SU-DHL-6 (cell line): ENCODE measurements around the gene HAUS7.

ENCODE experiments used
- H2AFZ ChIP-seq: fragments of 200-600 bp; sonication (generic); 2 replicates; pipeline ENCODE4 v1.6.1; 2014; ENCODE audit warnings: low read depth, mild to moderate bottlenecking, moderate library complexity, mixed read lengths, antibody characterized with exemption, low read length; ENCODE audit not compliant: severe bottlenecking
- H3F3A ChIP-seq: fragments of 200-600 bp; shearing (Covaris generic); 2 replicates; pipeline ENCODE4 v1.6.0; 2016; ENCODE audit warnings: antibody characterized with exemption, mild to moderate bottlenecking; ENCODE audit not compliant: insufficient read depth
- H3K27ac ChIP-seq: fragments of 200-600 bp; sonication (generic); 2 replicates; pipeline ENCODE4 v1.5.1; 2016; ENCODE audit warnings: low read depth, mild to moderate bottlenecking, low read length, moderate library complexity, mixed read lengths
- H3K27me3 ChIP-seq: fragments of 200-600 bp; sonication (generic), shearing (Covaris generic); 2 replicates; pipeline ENCODE4 v1.6.0; 2014; ENCODE audit warnings: mild to moderate bottlenecking, low read length
- H3K36me3 ChIP-seq: fragments of 200-600 bp; sonication (generic); 2 replicates; pipeline ENCODE4 v1.6.1; 2014; ENCODE audit warnings: mild to moderate bottlenecking, low read length, mixed read lengths
- H3K4me2 ChIP-seq: fragments of 300-600, 200-600 bp; shearing (Covaris generic), sonication (generic); 2 replicates; pipeline ENCODE4 v1.6.0; 2014; ENCODE audit warnings: low read length, low read depth, mild to moderate bottlenecking; ENCODE audit not compliant: poor library complexity, severe bottlenecking
- H3K4me3 ChIP-seq: fragments of 200-600 bp; sonication (generic); 2 replicates; pipeline ENCODE4 v1.5.1; 2014; ENCODE audit warnings: antibody characterized with exemption, low read length, mild to moderate bottlenecking, mixed read lengths; ENCODE audit not compliant: insufficient read depth, poor library complexity, severe bottlenecking
- H3K79me2 ChIP-seq: fragments of 200-600 bp; sonication (generic); 2 replicates; pipeline ENCODE4 v1.6.1; 2014; ENCODE audit warnings: mild to moderate bottlenecking, low read length, moderate library complexity; ENCODE audit not compliant: insufficient read depth
- H3K9ac ChIP-seq: fragments of 200-600 bp; sonication (generic); 2 replicates; pipeline ENCODE4 v1.7.0; 2014; ENCODE audit warnings: mild to moderate bottlenecking, low read length
- H3K9me2 ChIP-seq: fragments of 200-600 bp; sonication (generic); replicated peaks from 2 replicates; pipeline ENCODE4 v1.6.1; 2014; ENCODE audit warnings: low read length; ENCODE audit not compliant: insufficient read depth
- H3K9me3 ChIP-seq: fragments of 200-600 bp; sonication (generic); 2 replicates; pipeline ENCODE4 v1.6.1; 2014; ENCODE audit warnings: low read length, mixed read lengths; ENCODE audit not compliant: insufficient read depth
- H4K20me1 ChIP-seq: fragments of 200-600 bp; sonication (generic); 2 replicates; pipeline ENCODE4 v1.6.1; 2014; ENCODE audit warnings: low read depth, mild to moderate bottlenecking, antibody characterized with exemption, low read length, moderate library complexity, mixed read lengths
- EZH2phosphoT487 ChIP-seq: fragments of 200-600 bp; sonication (generic), shearing (Covaris generic); conservative IDR thresholded peaks from 2 replicates; pipeline ENCODE4 v1.6.1; 2018; ENCODE audit warnings: mild to moderate bottlenecking, antibody characterized with exemption, low read length, moderate library complexity, mixed read lengths
- TF ChIP-seq, protein P1 (sequence below): fragments of 200-600 bp; sonication (generic); IDR thresholded peaks from one replicate; pipeline ENCODE4 v1.5.1; 2017; ENCODE audit warnings: antibody characterized with exemption, mild to moderate bottlenecking, low read length, moderate library complexity; ENCODE audit not compliant: insufficient read depth, poor library complexity, severe bottlenecking

HAUS7 gene

DNA sequence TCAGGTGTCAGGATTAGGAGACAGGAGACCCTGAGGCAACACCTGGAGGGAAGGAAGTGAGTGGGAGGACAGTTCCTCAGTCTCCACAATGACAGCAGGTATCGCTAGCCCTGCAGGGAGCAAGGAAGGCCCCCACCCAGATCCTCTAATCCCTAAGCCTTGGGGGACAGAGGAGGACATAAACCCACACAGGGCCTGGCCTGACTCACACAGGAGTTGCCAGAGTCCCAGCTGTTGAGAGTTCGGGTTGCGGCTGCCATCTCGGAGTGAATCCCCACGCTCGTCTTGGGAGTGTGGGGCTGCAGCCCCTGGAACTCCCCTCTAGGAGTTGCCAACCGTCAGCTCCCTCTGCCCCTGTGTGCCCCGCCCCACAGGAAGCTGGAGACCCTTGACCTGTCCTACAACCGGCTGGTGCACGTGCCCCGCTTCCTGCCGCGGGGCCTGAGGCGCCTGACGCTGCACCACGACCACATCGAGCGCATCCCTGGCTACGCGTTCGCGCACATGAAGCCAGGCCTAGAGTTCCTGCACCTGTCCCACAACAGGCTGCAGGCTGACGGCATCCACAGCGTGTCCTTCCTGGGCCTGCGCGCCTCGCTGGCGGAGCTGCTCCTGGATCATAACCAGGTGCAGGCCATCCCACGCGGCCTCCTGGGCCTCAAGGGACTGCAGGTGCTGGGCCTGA lies 15.2 kb upstream of the HAUS7 start:
- Histone ChIP-seq H3F3A (no peaks in the 10 kb centered on the region), H3K27me3 (no peaks in the 10 kb centered on the region)

DNA sequence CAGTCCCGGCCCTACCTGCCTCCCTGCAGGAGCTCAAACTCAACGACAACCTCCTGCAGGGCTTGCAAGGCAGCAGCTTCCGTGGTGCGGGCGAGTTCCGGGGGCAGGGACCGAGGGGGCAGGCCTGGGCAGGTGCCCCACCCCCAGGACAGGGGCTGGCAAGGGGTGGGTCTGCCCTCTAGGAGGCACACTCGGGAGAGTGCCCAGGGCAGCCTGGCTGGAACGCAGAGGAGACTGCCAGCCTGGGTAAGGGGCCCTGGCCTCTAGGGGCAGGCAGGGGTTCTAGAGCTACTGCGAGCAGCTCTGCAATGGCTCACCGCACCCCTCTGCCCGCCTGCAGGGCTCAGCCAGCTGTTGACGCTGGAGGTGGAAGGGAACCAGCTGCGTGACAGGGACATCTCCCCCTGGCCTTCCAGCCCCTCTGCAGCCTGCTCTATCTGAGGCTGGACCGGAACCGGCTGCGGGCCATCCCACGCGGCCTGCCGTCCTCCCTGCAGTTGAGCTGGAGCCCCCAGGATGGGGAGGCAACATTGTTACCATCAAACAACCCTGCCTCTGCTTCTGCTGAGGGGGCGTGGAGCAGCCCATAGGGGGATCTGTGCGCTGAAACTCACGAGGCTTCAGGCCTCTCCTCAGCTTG lies 12.1 kb upstream of the HAUS7 start:
- Histone ChIP-seq H3K9me2 (no peaks in the 10 kb centered on the region), H2AFZ (no peak overlapping the region), H3K9me3 (no peaks in the 10 kb centered on the region), H3K9ac (no peak overlapping the region), H3K4me2 (no peak overlapping the region), H3K36me3 (no peaks in the 10 kb centered on the region), H3F3A (no peaks in the 10 kb centered on the region), H3K4me3 (no peak overlapping the region), H4K20me1 (no peaks in the 10 kb centered on the region), H3K27ac (no peak overlapping the region), H3K79me2 (no peaks in the 10 kb centered on the region), H3K27me3 (no peaks in the 10 kb centered on the region)
- TF ChIP-seq, protein P1, sequence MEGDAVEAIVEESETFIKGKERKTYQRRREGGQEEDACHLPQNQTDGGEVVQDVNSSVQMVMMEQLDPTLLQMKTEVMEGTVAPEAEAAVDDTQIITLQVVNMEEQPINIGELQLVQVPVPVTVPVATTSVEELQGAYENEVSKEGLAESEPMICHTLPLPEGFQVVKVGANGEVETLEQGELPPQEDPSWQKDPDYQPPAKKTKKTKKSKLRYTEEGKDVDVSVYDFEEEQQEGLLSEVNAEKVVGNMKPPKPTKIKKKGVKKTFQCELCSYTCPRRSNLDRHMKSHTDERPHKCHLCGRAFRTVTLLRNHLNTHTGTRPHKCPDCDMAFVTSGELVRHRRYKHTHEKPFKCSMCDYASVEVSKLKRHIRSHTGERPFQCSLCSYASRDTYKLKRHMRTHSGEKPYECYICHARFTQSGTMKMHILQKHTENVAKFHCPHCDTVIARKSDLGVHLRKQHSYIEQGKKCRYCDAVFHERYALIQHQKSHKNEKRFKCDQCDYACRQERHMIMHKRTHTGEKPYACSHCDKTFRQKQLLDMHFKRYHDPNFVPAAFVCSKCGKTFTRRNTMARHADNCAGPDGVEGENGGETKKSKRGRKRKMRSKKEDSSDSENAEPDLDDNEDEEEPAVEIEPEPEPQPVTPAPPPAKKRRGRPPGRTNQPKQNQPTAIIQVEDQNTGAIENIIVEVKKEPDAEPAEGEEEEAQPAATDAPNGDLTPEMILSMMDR, result no peak
- no peak for TF ChIP-seq EZH2phosphoT487

More for the DNA sequence above, 15.2 kb upstream of the HAUS7 start:
- H3K9ac ChIP-seq, result no peak overlapping the region
- H3K9me2 ChIP-seq, result no peaks in the 10 kb centered on the region
- TF ChIP-seq EZH2phosphoT487, result no peak
- TF ChIP-seq, protein P1, result no peak
- H2AFZ ChIP-seq, result no peak overlapping the region
- no peak overlapping the region for H3K4me3 ChIP-seq
- no peak overlapping the region for H3K4me2 ChIP-seq
- H4K20me1 ChIP-seq, result no peaks in the 10 kb centered on the region
- H3K27ac ChIP-seq, result no peak overlapping the region
- no peaks in the 10 kb centered on the region for H3K79me2 ChIP-seq
- no peaks in the 10 kb centered on the region for H3K36me3 ChIP-seq
- H3K9me3 ChIP-seq, result no peaks in the 10 kb centered on the region

DNA sequence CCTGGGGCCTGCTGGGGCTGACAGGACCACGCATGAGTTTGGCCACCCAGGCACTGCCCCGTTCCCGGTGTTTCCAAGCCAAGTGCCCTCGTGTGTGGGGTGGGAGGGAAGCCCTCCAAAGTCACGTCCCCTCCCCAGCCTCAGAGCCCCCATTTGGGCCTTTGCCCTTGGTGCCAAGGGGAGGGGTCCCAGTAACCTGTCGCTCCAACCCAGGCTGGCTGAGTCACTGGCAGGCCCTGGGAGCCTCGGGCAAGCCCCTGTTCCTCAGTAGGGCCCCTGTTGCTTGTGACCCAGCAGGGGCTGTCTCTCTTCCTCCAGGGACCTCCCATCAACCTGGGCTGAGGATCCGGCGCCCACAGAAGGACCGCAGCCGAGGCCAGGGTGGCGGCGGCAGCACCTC lies 10.7 kb upstream of the HAUS7 start:
- H3K4me2 ChIP-seq, result no peak overlapping the region
- H3F3A ChIP-seq, result no peaks in the 10 kb centered on the region
- H3K27me3 ChIP-seq, result no peaks in the 10 kb centered on the region
- H3K79me2 ChIP-seq, result no peaks in the 10 kb centered on the region
- no peak overlapping the region for H3K9ac ChIP-seq
- H3K36me3 ChIP-seq, result no peaks in the 10 kb centered on the region
- no peak overlapping the region for H2AFZ ChIP-seq
- H3K27ac ChIP-seq, result no peak overlapping the region
- no peak overlapping the region for H3K4me3 ChIP-seq
- no peak for TF ChIP-seq EZH2phosphoT487
- TF ChIP-seq, protein P1, result no peak
- H3K9me2 ChIP-seq, result no peaks in the 10 kb centered on the region
- H3K9me3 ChIP-seq, result no peaks in the 10 kb centered on the region
- H4K20me1 ChIP-seq, result no peaks in the 10 kb centered on the region
